ENCODE data around the gene LIN28B. TPM values are rescaled to one million over a fixed set of nuclear protein-coding genes. Genes with fewer than 3 reads are reported as not detected.

The LIN28B gene
- total and polyA plus RNA-seq, 7 donors, result not detected

GRCh38 chr6:105058316-105058715 is 101.4 kb downstream of the LIN28B start:
- no peak for TF ChIP-seq POLR2A (IDR thresholded peaks at IDR 0.05)
- TF ChIP-seq POLR2AphosphoS5 (IDR thresholded peaks at IDR 0.05), result no peak
- TF ChIP-seq CTCF (IDR thresholded peaks at IDR 0.05), result no peak
- TF ChIP-seq EP300 (IDR thresholded peaks at IDR 0.05), result no peak
- no peaks in the 10 kb centered on the region for H3K36me3 ChIP-seq
- H3K4me3 ChIP-seq, result no peak overlapping the region
- no peak for DNase-seq
- H3K9me3 ChIP-seq, result no peaks in the 10 kb centered on the region
- H3K4me1 ChIP-seq, result no peaks in the 10 kb centered on the region
- intact Hi-C loops (cut with DNase I), result no loop called here
- no peak overlapping the region for H3K27ac ChIP-seq
- H3K27me3 ChIP-seq, result no peaks in the 10 kb centered on the region

- 45 to 77% methylated on average over 4 of the region's 4 CpGs for WGBS, 2 donors
- no peaks in the 10 kb centered on the region for H3K9me3 ChIP-seq
- no peaks in the 10 kb centered on the region for H3K36me3 ChIP-seq
- H3K4me1 ChIP-seq, result no peaks in the 10 kb centered on the region
- no peak overlapping the region for H3K4me3 ChIP-seq
- intact Hi-C loops (cut with DNase I), result no loop called here
- no peak overlapping the region for H3K27ac ChIP-seq
- H3K27me3 ChIP-seq, result no peaks in the 10 kb centered on the region
- no peak for DNase-seq
- TF ChIP-seq EP300 (IDR thresholded peaks at IDR 0.05) (no peak), POLR2AphosphoS5 (IDR thresholded peaks at IDR 0.05) (no peak), POLR2A (IDR thresholded peaks at IDR 0.05) (no peak), CTCF (IDR thresholded peaks at IDR 0.05) (no peak)
These were observed 101.9 kb downstream of the LIN28B start for GRCh38 chr6:105058846-105059245.

DNA sequence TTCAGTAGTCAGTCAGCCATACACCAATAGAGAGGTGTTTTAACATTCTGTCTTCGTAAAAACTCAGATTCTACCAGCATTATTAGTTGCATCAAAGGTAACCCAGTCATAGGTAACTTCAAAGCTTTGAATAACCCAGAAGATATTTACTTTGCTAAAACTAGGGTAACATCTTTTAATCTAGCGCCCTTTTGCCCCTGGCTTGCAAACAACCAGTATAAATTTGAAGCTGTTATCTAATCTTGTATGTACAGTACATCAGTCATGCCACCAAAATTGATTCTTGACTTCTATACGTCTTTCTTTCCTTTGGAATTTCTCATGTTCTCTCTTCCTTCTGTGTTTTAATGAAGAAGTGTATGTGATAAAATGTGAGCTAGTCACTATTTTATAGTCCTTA is 109.3 kb downstream of the LIN28B start:
- Histone ChIP-seq H3K4me1 (peaks cover 0 to 9% (median 4%) of the 10 kb centered on the region in 4 donors), H3K27me3 (no peaks in the 10 kb centered on the region)
- no peak for DNase-seq

DNA sequence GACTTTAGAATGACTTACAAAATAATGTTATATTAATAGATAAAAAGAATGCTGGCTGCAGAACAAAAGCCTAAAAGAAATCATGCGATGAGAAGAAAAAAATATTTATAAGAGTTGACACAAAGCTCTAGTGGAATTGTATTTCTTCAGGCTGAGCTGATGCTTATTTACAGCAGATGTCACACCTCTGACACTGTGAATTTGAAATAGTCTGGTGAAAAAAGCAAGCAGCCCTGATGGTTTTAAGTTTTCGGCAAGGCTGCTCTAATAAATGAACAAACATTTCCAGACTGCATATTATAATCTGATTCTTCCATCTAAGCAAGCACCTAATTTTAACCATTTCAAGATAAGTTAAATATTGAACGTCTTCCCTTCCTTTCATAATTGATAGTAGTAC is 109.9 kb downstream of the LIN28B start:
- Histone ChIP-seq H3K4me3 (no peak overlapping the region), H3K27ac (no peak overlapping the region), H3K9me3 (no peaks in the 10 kb centered on the region), H3K4me1 (peaks cover 0 to 9% (median 4%) of the 10 kb centered on the region in 4 donors), H3K27me3 (no peaks in the 10 kb centered on the region), H3K36me3 (no peaks in the 10 kb centered on the region)
- WGBS, 2 donors, result 53 to 63% methylated on average over 3 of the region's 3 CpGs
- intact Hi-C loops (cut with DNase I), result no loop called here
- DNase-seq, result no peak
- no peak for TF ChIP-seq CTCF (IDR thresholded peaks at IDR 0.05)
- TF ChIP-seq EP300 (IDR thresholded peaks at IDR 0.05), result no peak
- no peak for TF ChIP-seq POLR2AphosphoS5 (IDR thresholded peaks at IDR 0.05)

More for the DNA sequence above, 109.3 kb downstream of the LIN28B start:
- 20 to 65% methylated on average over 3 of the region's 3 CpGs for WGBS, 2 donors
- intact Hi-C loops (cut with DNase I), result no loop called here
- TF ChIP-seq POLR2A (IDR thresholded peaks at IDR 0.05), result no peak
- TF ChIP-seq POLR2AphosphoS5 (IDR thresholded peaks at IDR 0.05), result no peak
- TF ChIP-seq CTCF (IDR thresholded peaks at IDR 0.05), result no peak
- TF ChIP-seq EP300 (IDR thresholded peaks at IDR 0.05), result no peak
- H3K36me3 ChIP-seq, result no peaks in the 10 kb centered on the region
- H3K27ac ChIP-seq, result no peak overlapping the region
- H3K4me3 ChIP-seq, result no peak overlapping the region
- H3K9me3 ChIP-seq, result no peaks in the 10 kb centered on the region

- WGBS, 2 donors, result 33 to 41% methylated on average over 1 of the region's 1 CpG
- intact Hi-C loops (cut with DNase I), result no loop called here
- H3K4me3 ChIP-seq, result no peak overlapping the region
- H3K36me3 ChIP-seq, result no peaks in the 10 kb centered on the region
- H3K27me3 ChIP-seq, result no peaks in the 10 kb centered on the region
- H3K9me3 ChIP-seq, result no peaks in the 10 kb centered on the region
- TF ChIP-seq POLR2A (IDR thresholded peaks at IDR 0.05), result no peak
- no peak for TF ChIP-seq POLR2AphosphoS5 (IDR thresholded peaks at IDR 0.05)
- TF ChIP-seq CTCF (IDR thresholded peaks at IDR 0.05), result no peak
- TF ChIP-seq EP300 (IDR thresholded peaks at IDR 0.05), result no peak
- DNase-seq, result no peak
- no peak overlapping the region for H3K27ac ChIP-seq
- peaks cover 0 to 9% (median 4%) of the 10 kb centered on the region in 4 donors for H3K4me1 ChIP-seq
These were observed 110.4 kb downstream of the LIN28B start for GRCh38 chr6:105067329-105067728.
